ENCODE results near the gene NUDT4B.
"Not testable (repeated sequence)": the region's sequence is repeated elsewhere in the genome, so short reads cannot be mapped to it uniquely, and the experiment has no call there.

DNA sequence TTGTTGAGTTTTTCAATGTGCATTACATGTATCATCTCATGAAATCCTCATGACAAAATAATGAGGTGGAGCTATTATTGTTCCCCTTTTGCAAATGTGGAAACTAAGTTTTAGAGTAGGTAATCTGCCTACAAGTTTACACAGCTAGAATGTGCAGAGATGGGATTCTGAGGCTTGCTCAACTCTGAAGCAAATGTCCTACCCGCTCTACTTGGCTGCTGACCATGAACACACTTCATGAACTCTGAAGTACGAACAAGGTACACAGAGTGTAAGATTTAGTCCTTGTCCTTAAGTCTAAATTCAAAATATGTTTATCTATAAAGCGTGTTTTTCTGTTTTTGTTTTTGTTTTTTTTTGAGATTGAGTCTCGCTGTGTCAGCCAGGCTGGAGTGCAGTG, 5.4 kb upstream of the NUDT4B start:
- TF ChIP-seq ZNF384 (IDR thresholded peaks at IDR 0.05); BHLHE40 (IDR thresholded peaks at IDR 0.05; ENCODE audit: borderline replicate concordance); SUZ12 (IDR thresholded peaks at IDR 0.05); SP1 (IDR thresholded peaks at IDR 0.05); L3MBTL2 (conservative IDR thresholded peaks at IDR 0.05); ELF4 (IDR thresholded peaks at IDR 0.05); FOXA1 (IDR thresholded peaks at IDR 0.05); TARDBP (IDR thresholded peaks at IDR 0.05); FOXK2 (IDR thresholded peaks at IDR 0.05): not testable (repeated sequence)

All from HEK293T (cell line).